Endothelial cell of umbilical vein (primary cell): Measurements from ENCODE around the gene GRK5. TPM values are rescaled to one million over a fixed set of nuclear protein-coding genes. Genes with fewer than 3 reads are reported as not detected.

ENCODE experiments used
- BruUV-seq: library from RNA; stranded (reverse); fragments of 400-500 nt; replicated peaks from 2 replicates; lab custom pipeline; 2021; lab: Mats Ljungman, UMichigan
- CTCF ChIA-PET: fragments of 300-600, 350-600 bp; sonication (Branson Sonifier 250); formaldehyde crosslinking; loops from one replicate; lab custom pipeline; 2021; ENCODE audit warnings: antibody characterized with exemption, inconsistent platforms; lab: Charles Lee
- POLR2A ChIA-PET: fragments of 300-600, 350-600 bp; sonication (Branson Sonifier 250); formaldehyde crosslinking; loops from one replicate; lab custom pipeline; 2021; ENCODE audit warnings: antibody characterized with exemption, inconsistent platforms; lab: Charles Lee
- DNase-seq: peaks from one replicate; pipeline ENCODE4 v3.0.0-alpha.2; 2011; ENCODE audit warnings: low read depth, low spot score
- FAIRE-seq: peaks from 2 replicates; lab custom pipeline; 2011; peaks lifted over from hg19 to GRCh38; lab: Jason Lieb, UNC
- H2AFZ ChIP-seq: 2 replicates; pipeline ENCODE4 v1.6.0; 2012; ENCODE audit warnings: low read depth, low read length, control low read depth, inconsistent platforms
- H3K27ac ChIP-seq: 2 replicates; pipeline ENCODE4 v1.5.1; 2011; ENCODE audit warnings: low read depth, mild to moderate bottlenecking, control low read depth, low read length, moderate library complexity; ENCODE audit not compliant: insufficient read depth
- H3K27me3 ChIP-seq, 2 experiments: 2 replicates each; pipeline versions ENCODE4 v1.6.0 to v1.6.1; 2011; ENCODE audit warnings: low read length in 2 of 2, mixed read lengths in 1 of 2; ENCODE audit not compliant: control insufficient read depth in 2 of 2, insufficient read depth in 2 of 2
- H3K36me3 ChIP-seq, 2 experiments: 2 replicates in 1 of 2; 3 replicates in 1 of 2; pipeline ENCODE4 v1.5.1; 2011; ENCODE audit warnings: low read length in 2 of 2, mild to moderate bottlenecking in 1 of 2, moderate library complexity in 1 of 2; ENCODE audit not compliant: control insufficient read depth in 2 of 2, insufficient read depth in 2 of 2; ENCODE audit errors: extremely low read depth in 1 of 2
- H3K4me1 ChIP-seq: 3 replicates; pipeline ENCODE4 v1.5.1; 2011; ENCODE audit warnings: mild to moderate bottlenecking, low read length; ENCODE audit not compliant: control insufficient read depth, insufficient read depth; ENCODE audit errors: extremely low read depth
- H3K4me2 ChIP-seq: 2 replicates; pipeline ENCODE4 v1.6.1; 2011; ENCODE audit warnings: low read length, control low read depth, mixed read lengths; ENCODE audit not compliant: insufficient read depth
- H3K4me3 ChIP-seq, 3 experiments: fragments of 200-600 bp in 1 of 3; sonication (generic), shearing (Covaris generic) in 1 of 3; replicated peaks in 1 of 3; 2 replicates each; pipeline ENCODE4 v1.5.1; 2011 to 2016; ENCODE audit warnings: control low read depth in 3 of 3, low read length in 3 of 3, mild to moderate bottlenecking in 2 of 3, inconsistent platforms in 1 of 3, low read depth in 1 of 3, moderate library complexity in 1 of 3; ENCODE audit not compliant: insufficient read depth in 1 of 3
- H3K79me2 ChIP-seq: 2 replicates; pipeline ENCODE4 v1.6.0; 2012; ENCODE audit warnings: low read length, inconsistent platforms; ENCODE audit not compliant: control insufficient read depth, insufficient read depth
- H3K9ac ChIP-seq: replicated peaks from 2 replicates; pipeline ENCODE3; 2011; ENCODE audit warnings: low read length, control low read depth; ENCODE audit not compliant: insufficient read depth; ENCODE audit errors: extremely low read depth
- H3K9me1 ChIP-seq: replicated peaks from 3 replicates; pipeline ENCODE4 v1.6.0; 2011; ENCODE audit warnings: mild to moderate bottlenecking, low read length; ENCODE audit not compliant: control insufficient read depth, insufficient read depth; ENCODE audit errors: extremely low read depth
- H3K9me3 ChIP-seq: replicated peaks from 2 replicates; pipeline ENCODE4 v1.5.1; 2012; ENCODE audit warnings: low read length, inconsistent platforms; ENCODE audit not compliant: control insufficient read depth, insufficient read depth
- H4K20me1 ChIP-seq: replicated peaks from 2 replicates; pipeline ENCODE3; 2011; ENCODE audit warnings: mild to moderate bottlenecking, low read length; ENCODE audit not compliant: control insufficient read depth, insufficient read depth; ENCODE audit errors: extremely low read depth
- CTCF ChIP-seq, 2 donors: IDR thresholded peaks; 1 replicate in 1 of 2; 2 replicates in 1 of 2; pipeline ENCODE4 v1.5.1; 2011; ENCODE audit warnings: low read length in 2 of 2, mild to moderate bottlenecking in 2 of 2, moderate library complexity in 2 of 2, control low read depth in 1 of 2, inconsistent platforms in 1 of 2, low read depth in 1 of 2; ENCODE audit not compliant: insufficient read depth in 1 of 2; ENCODE audit errors: extremely low read depth in 1 of 2
- EZH2 ChIP-seq: IDR thresholded peaks from 2 replicates; pipeline ENCODE4 v1.6.1; 2012; ENCODE audit warnings: borderline replicate concordance, low read depth, mild to moderate bottlenecking, moderate library complexity, low read length, inconsistent platforms; ENCODE audit not compliant: severe bottlenecking
- FOS ChIP-seq: IDR thresholded peaks from 2 replicates; pipeline ENCODE4 v1.6.1; 2011; ENCODE audit warnings: mild to moderate bottlenecking, low read length, moderate library complexity, borderline replicate concordance; ENCODE audit not compliant: insufficient read depth
- GATA2 ChIP-seq: IDR thresholded peaks from 2 replicates; pipeline ENCODE4 v1.7.0; 2011; ENCODE audit warnings: low read depth, mild to moderate bottlenecking, moderate library complexity, mixed read lengths, low read length; ENCODE audit not compliant: insufficient read length, insufficient read depth
- JUN ChIP-seq: IDR thresholded peaks from 2 replicates; pipeline ENCODE4 v1.6.1; 2011; ENCODE audit warnings: borderline replicate concordance, low read depth; ENCODE audit not compliant: insufficient read length, insufficient read depth
- MAX ChIP-seq: IDR thresholded peaks from 2 replicates; pipeline ENCODE4 v1.6.1; 2011; ENCODE audit not compliant: insufficient read depth, insufficient read length
- MYC ChIP-seq: IDR thresholded peaks from one replicate; pipeline ENCODE4 v1.6.1; 2011; ENCODE audit warnings: mild to moderate bottlenecking, low read depth, low read length
- POLR2A ChIP-seq: IDR thresholded peaks from 2 replicates; pipeline ENCODE4 v1.6.1; 2012; ENCODE audit warnings: low read depth, mild to moderate bottlenecking, control low read depth, low read length
- POLR2AphosphoS5 ChIP-seq: IDR thresholded peaks from 2 replicates; pipeline ENCODE4 v1.6.1; 2012; ENCODE audit warnings: low read depth, mild to moderate bottlenecking, control low read depth, low read length, moderate library complexity; ENCODE audit not compliant: insufficient read depth
- dilution Hi-C: fragments of 300-500 bp; cut with MboI; formaldehyde crosslinking; loops from one replicate; pipeline ENCODE4 v1.15.0; 2019; ENCODE audit warnings: low sequenced_read_pairs; ENCODE audit not compliant: extremely low pct_ligation_motif_present
- intact Hi-C: fragments of 100-400 bp; cut with micrococcal nuclease; formaldehyde crosslinking; loops from one replicate; pipeline ENCODE4 v1.10.0; 2022
- polyA plus RNA-seq, 4 experiments: library from polyadenylated mRNA; depleted of rRNA in 3 of 4; stranded (reverse) in 3 of 4; unstranded in 1 of 4; fragments of >200 nt; gene quantifications; 2 replicates each; pipeline versions ENCODE4 v1.2.1 to v1.2.3, GENCODE V29; 2011 to 2012; ENCODE audit warnings: missing spikeins in 1 of 4
- total RNA-seq: library from RNA; stranded (reverse); gene quantifications from 2 replicates; pipeline ENCODE4 v1.2.3, GENCODE V29; 2021

GRK5 gene
- total and polyA plus RNA-seq, 2 donors (not counting 3 experiments of a cell fraction or from before 2014, with no cell fraction given) = 13.1 to 29.5 TPM

GRCh38 chr10:119281581-119282071, 74.3 kb downstream of the GRK5 start:
- FAIRE-seq = no peak
- Histone ChIP-seq H3K27me3 (no peaks in the 10 kb centered on the region), H3K4me1 (peaks cover 4% of the 10 kb centered on the region), H3K4me3 (no peak overlapping the region), H3K9me3 (no peaks in the 10 kb centered on the region), H2AFZ (no peak overlapping the region), H3K27ac (no peak overlapping the region), H3K4me2 (no peak overlapping the region), H3K9ac (no peak overlapping the region), H3K9me1 (no peaks in the 10 kb centered on the region), H4K20me1 (no peaks in the 10 kb centered on the region), H3K36me3 (no peaks in the 10 kb centered on the region), H3K79me2 (no peaks in the 10 kb centered on the region)
- no peak for DNase-seq
- POLR2A ChIA-PET = no interaction called here
- CTCF ChIA-PET = interaction anchor here (2.1 kb wide), 1 partner anchor 10 kb away, joined by 7 read pairs; no protein-coding TSS in a partner anchor
- no TSS peak for BruUV-seq
- TF ChIP-seq FOS = no peak
- TF ChIP-seq GATA2 = no peak
- TF ChIP-seq POLR2AphosphoS5 = no peak
- TF ChIP-seq JUN = no peak
- TF ChIP-seq MYC = no peak
- no peak for TF ChIP-seq POLR2A
- TF ChIP-seq MAX = no peak
- intact Hi-C loops = no loop called here
- dilution Hi-C loops = no loop called here

- POLR2A ChIA-PET = no interaction called here
- no TSS peak for BruUV-seq
- H3K9me3 ChIP-seq = no peaks in the 10 kb centered on the region
- no peak for TF ChIP-seq CTCF (IDR thresholded peaks at IDR 0.05; ENCODE audit: extremely low read depth in 1 of 2, insufficient read depth in 1 of 2, low read depth in 1 of 2, low read length in 2 of 2)
- TF ChIP-seq EZH2 = no peak
- TF ChIP-seq POLR2A = no peak
- no peak for TF ChIP-seq MYC
- no peak for TF ChIP-seq GATA2
- TF ChIP-seq JUN = no peak
- TF ChIP-seq MAX = no peak
- TF ChIP-seq FOS = no peak
- no peak for DNase-seq
- no peaks in the 10 kb centered on the region for H3K27me3 ChIP-seq
- no peak overlapping the region for H3K4me2 ChIP-seq
- dilution Hi-C loops (no loop called here), intact Hi-C loops (no loop called here)
- no peak overlapping the region for H3K9ac ChIP-seq
- no peaks in the 10 kb centered on the region for H3K79me2 ChIP-seq
- H3K9me1 ChIP-seq = no peaks in the 10 kb centered on the region
- H3K4me3 ChIP-seq = no peak overlapping the region
- H4K20me1 ChIP-seq = no peaks in the 10 kb centered on the region
- FAIRE-seq = no peak
- H3K36me3 ChIP-seq = no peaks in the 10 kb centered on the region
- peaks cover 4% of the 10 kb centered on the region for H3K4me1 ChIP-seq
- no peak overlapping the region for H2AFZ ChIP-seq
- no peak overlapping the region for H3K27ac ChIP-seq
- CTCF ChIA-PET = interaction anchor here (2.1 kb wide), 1 partner anchor 11 kb away, joined by 7 read pairs; no protein-coding TSS in a partner anchor
These were observed 75.1 kb downstream of the GRK5 start for GRCh38 chr10:119282446-119282845.
